Measurements from ENCODE around the gene ALX4.

Gene ALX4

GRCh38 chr11:44255406-44256071, 54.4 kb downstream of the ALX4 start:
- TF ChIP-seq CTCF (IDR thresholded peaks at IDR 0.05; ENCODE audit: low read depth, low read length): no peak

GRCh38 chr11:44252999-44253602, 56.8 kb downstream of the ALX4 start:
- in situ Hi-C loops (cut with HindIII; ENCODE audit: low sequenced_read_pairs): no loop called here

More at GRCh38 chr11:44255406-44256071, 54.4 kb downstream of the ALX4 start:
- in situ Hi-C loops (cut with HindIII; ENCODE audit: low sequenced_read_pairs): no loop called here
- no peak for DNase-seq (ENCODE audit: low read depth, low spot score)
- H3K4me3 ChIP-seq (ENCODE audit: low read depth, low read length): no peak overlapping the region

GRCh38 chr11:44250421-44250820, 59.5 kb downstream of the ALX4 start:
- no peak for TF ChIP-seq CTCF (IDR thresholded peaks at IDR 0.05; ENCODE audit: low read depth, low read length)
- H3K4me3 ChIP-seq (ENCODE audit: low read depth, low read length): no peak overlapping the region
- DNase-seq (ENCODE audit: low read depth, low spot score): no peak
- in situ Hi-C loops (cut with HindIII; ENCODE audit: low sequenced_read_pairs): no loop called here

More at GRCh38 chr11:44252999-44253602, 56.8 kb downstream of the ALX4 start:
- no peak for DNase-seq (ENCODE audit: low read depth, low spot score)
- no peak for TF ChIP-seq CTCF (IDR thresholded peaks at IDR 0.05; ENCODE audit: low read depth, low read length)
- H3K4me3 ChIP-seq (ENCODE audit: low read depth, low read length): no peak overlapping the region

- DNase-seq (ENCODE audit: low read depth, low spot score): peak; percentile 24
- in situ Hi-C loops (cut with HindIII; ENCODE audit: low sequenced_read_pairs): no loop called here
Observed at GRCh38 chr11:44248109-44248508, 61.8 kb downstream of the ALX4 start.

GRCh38 chr11:44247508-44247907, 62.4 kb downstream of the ALX4 start:
- H3K4me3 ChIP-seq (ENCODE audit: low read depth, low read length): no peak overlapping the region
- DNase-seq (ENCODE audit: low read depth, low spot score): no peak
- in situ Hi-C loops (cut with HindIII; ENCODE audit: low sequenced_read_pairs): no loop called here
- no peak for TF ChIP-seq CTCF (IDR thresholded peaks at IDR 0.05; ENCODE audit: low read depth, low read length)

More at GRCh38 chr11:44248109-44248508, 61.8 kb downstream of the ALX4 start:
- no peak for TF ChIP-seq CTCF (IDR thresholded peaks at IDR 0.05; ENCODE audit: low read depth, low read length)
- no peak overlapping the region for H3K4me3 ChIP-seq (ENCODE audit: low read depth, low read length)

GRCh38 chr11:44246726-44247125, 63.2 kb downstream of the ALX4 start:
- DNase-seq (ENCODE audit: low read depth, low spot score): no peak
- no peak overlapping the region for H3K4me3 ChIP-seq (ENCODE audit: low read depth, low read length)
- in situ Hi-C loops (cut with HindIII; ENCODE audit: low sequenced_read_pairs): no loop called here
- TF ChIP-seq CTCF (IDR thresholded peaks at IDR 0.05; ENCODE audit: low read depth, low read length): no peak
